ENCODE results near the gene NAAA. TPM values are rescaled to one million over a fixed set of nuclear protein-coding genes. Genes with fewer than 3 reads are reported as not detected.

NAAA gene
- total RNA-seq, 4 donors from 2014 or later: 54.2 to 93.5 (median 68.5) TPM

GRCh38 chr4:75881476-75881875 lies 59.3 kb downstream of the NAAA start:
- WGBS, 2 donors: 95 to 97% methylated on average over 3 of the region's 3 CpGs
- intact Hi-C loops (cut with DNase I): no loop called here
- Histone ChIP-seq H3K4me1 (no peaks in the 10 kb centered on the region), H3K9me3 (no peaks in the 10 kb centered on the region), H3K27ac (no peak overlapping the region), H3K36me3 (no peaks in the 10 kb centered on the region), H3K4me3 (replicated peaks in 1 of 3) (no peak overlapping the region), H3K27me3 (no peaks in the 10 kb centered on the region)
- no peak for TF ChIP-seq POLR2A (IDR thresholded peaks at IDR 0.05)
- no peak for TF ChIP-seq CTCF (IDR thresholded peaks at IDR 0.05)
- DNase-seq: no peak

- TF ChIP-seq POLR2A (IDR thresholded peaks at IDR 0.05) (no peak), CTCF (IDR thresholded peaks at IDR 0.05) (no peak)
- no peaks in the 10 kb centered on the region for H3K9me3 ChIP-seq
- H3K4me1 ChIP-seq: no peaks in the 10 kb centered on the region
- intact Hi-C loops (cut with DNase I): no loop called here
- H3K27ac ChIP-seq: no peak overlapping the region
- DNase-seq: no peak
- no peaks in the 10 kb centered on the region for H3K36me3 ChIP-seq
- 15 to 16% methylated on average over 1 of the region's 1 CpG for WGBS, 2 donors
- H3K4me3 ChIP-seq (replicated peaks in 1 of 3): no peak overlapping the region
- H3K27me3 ChIP-seq: no peaks in the 10 kb centered on the region
Measured at GRCh38 chr4:75880278-75880677, 60.5 kb downstream of the NAAA start.

GRCh38 chr4:75878246-75878756 lies 62.5 kb downstream of the NAAA start:
- intact Hi-C loops (cut with DNase I): no loop called here
- H3K27ac ChIP-seq: no peak overlapping the region
- H3K36me3 ChIP-seq: no peaks in the 10 kb centered on the region
- H3K4me1 ChIP-seq: no peaks in the 10 kb centered on the region
- no peaks in the 10 kb centered on the region for H3K9me3 ChIP-seq
- no peak for TF ChIP-seq CTCF (IDR thresholded peaks at IDR 0.05)
- TF ChIP-seq POLR2A (IDR thresholded peaks at IDR 0.05): no peak
- no peak overlapping the region for H3K4me3 ChIP-seq (replicated peaks in 1 of 3)
- no peak for DNase-seq
- WGBS, 2 donors: 64 to 83% methylated on average over 6 of the region's 6 CpGs
- no peaks in the 10 kb centered on the region for H3K27me3 ChIP-seq

- Histone ChIP-seq H3K36me3 (no peaks in the 10 kb centered on the region), H3K9me3 (no peaks in the 10 kb centered on the region), H3K4me3 (replicated peaks in 1 of 3) (no peak overlapping the region), H3K27me3 (no peaks in the 10 kb centered on the region), H3K4me1 (no peaks in the 10 kb centered on the region), H3K27ac (no peak overlapping the region)
- DNase-seq: no peak
- WGBS, 2 donors: 80 to 88% methylated on average over 17 to 18 of the region's 18 CpGs
- intact Hi-C loops (cut with DNase I): no loop called here
- TF ChIP-seq POLR2A (IDR thresholded peaks at IDR 0.05) (no peak), CTCF (IDR thresholded peaks at IDR 0.05) (no peak)
Measured at GRCh38 chr4:75876218-75876617, 64.6 kb downstream of the NAAA start.

GRCh38 chr4:75869100-75869499 lies 71.7 kb downstream of the NAAA start:
- Histone ChIP-seq H3K9me3 (no peaks in the 10 kb centered on the region), H3K27me3 (no peaks in the 10 kb centered on the region), H3K27ac (no peak overlapping the region), H3K4me1 (no peaks in the 10 kb centered on the region), H3K36me3 (no peaks in the 10 kb centered on the region), H3K4me3 (replicated peaks in 1 of 3) (no peak overlapping the region)
- intact Hi-C loops (cut with DNase I): no loop called here
- 56 to 60% methylated on average over 3 of the region's 3 CpGs for WGBS, 2 donors
- TF ChIP-seq POLR2A (IDR thresholded peaks at IDR 0.05) (no peak), CTCF (IDR thresholded peaks at IDR 0.05) (no peak)
- no peak for DNase-seq
